Suprapubic skin (tissue), 4 donors: ENCODE data around the gene PPAN. TPM values are rescaled to one million over a fixed set of nuclear protein-coding genes. Genes with fewer than 3 reads are reported as not detected.

Experiments used
- DNase-seq, 2 donors: peaks; one replicate each; pipeline ENCODE4 v3.0.0-alpha.2; 2019; ENCODE audit warnings: low spot score in 2 of 2
- H3K27ac ChIP-seq: fragments of 200-600 bp; sonication (generic); one replicate; pipeline ENCODE4 v1.5.1; 2019
- H3K27me3 ChIP-seq: fragments of 200-600 bp; sonication (generic); one replicate; pipeline ENCODE4 v1.5.1; 2019
- H3K36me3 ChIP-seq: fragments of 200-600 bp; sonication (generic); one replicate; pipeline ENCODE4 v1.5.1; 2019
- H3K4me1 ChIP-seq: fragments of 200-600 bp; sonication (generic); one replicate; pipeline ENCODE4 v1.5.1; 2019
- H3K4me3 ChIP-seq: fragments of 200-600 bp; sonication (generic); one replicate; pipeline ENCODE4 v1.5.1; 2019; ENCODE audit warnings: mild to moderate bottlenecking
- H3K9me3 ChIP-seq: fragments of 200-600 bp; sonication (generic); one replicate; pipeline ENCODE4 v1.5.1; 2019
- EP300 ChIP-seq: sonication (generic); formaldehyde crosslinking; IDR thresholded peaks from one replicate; pipeline ENCODE4 v1.6.1; 2017; ENCODE audit warnings: antibody characterized with exemption
- POLR2A ChIP-seq, 2 donors: fragments of 450-650 bp; IDR thresholded peaks; one replicate each; pipeline ENCODE4 v1.6.1; 2017; ENCODE audit warnings: antibody characterized with exemption in 2 of 2, mild to moderate bottlenecking in 2 of 2, moderate library complexity in 2 of 2
- POLR2AphosphoS5 ChIP-seq, 3 donors: sonication (generic); formaldehyde crosslinking; IDR thresholded peaks; one replicate each; pipeline ENCODE4 v1.6.1; 2017; ENCODE audit warnings: antibody characterized with exemption in 3 of 3
- WGBS: methylation state at CpG from one replicate; pipeline ENCODE4 v1.1.5; 2018; 5-methylcytosine and 5-hydroxymethylcytosine counted together
- total RNA-seq, 4 donors: library from RNA; depleted of rRNA; stranded (reverse); fragments of >200 nt; gene quantifications; one replicate each; pipeline ENCODE4 v1.1.0, GENCODE V29; 2016
- TF ChIP-seq, protein P1 (sequence below), 2 donors: fragments of 200-600 bp in 1 of 2; fragments of 450-650 bp in 1 of 2; sonication (generic) in 1 of 2; IDR thresholded peaks; one replicate each; pipeline ENCODE4 v1.5.1; 2016 to 2019; ENCODE audit warnings: antibody characterized with exemption in 2 of 2, mild to moderate bottlenecking in 1 of 2, moderate library complexity in 1 of 2

PPAN gene
- total RNA-seq, 4 donors from 2014 or later, result 41.9 to 55.1 (median 46.8) TPM

DNA sequence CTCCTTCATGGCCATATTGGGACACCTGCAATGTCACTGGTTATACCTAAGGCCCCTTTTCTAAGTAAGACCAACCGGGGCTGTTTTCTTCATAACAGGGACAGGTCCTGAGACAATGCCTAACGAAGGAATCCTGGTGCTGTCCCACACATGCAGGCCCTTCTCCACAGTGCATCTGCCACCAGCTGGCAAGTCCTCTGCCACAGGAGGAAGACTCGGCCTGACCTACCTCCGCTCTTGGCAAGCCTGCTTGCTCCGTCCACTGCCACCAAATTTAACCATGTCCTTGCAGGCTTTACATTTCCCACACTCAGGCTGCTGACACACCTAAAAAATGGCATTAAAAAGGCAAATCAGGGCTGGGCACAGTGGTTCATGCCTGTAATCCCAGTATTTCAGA is 45.4 kb downstream of the PPAN start:
- DNase-seq, result no peak
- H3K27me3 ChIP-seq, result no peaks in the 10 kb centered on the region
- H3K36me3 ChIP-seq, result peaks cover 93% of the 10 kb centered on the region
- no peak for TF ChIP-seq POLR2A (IDR thresholded peaks at IDR 0.05)
- no peak overlapping the region for H3K27ac ChIP-seq
- no peaks in the 10 kb centered on the region for H3K9me3 ChIP-seq
- WGBS, result 74% methylated on average over 5 of the region's 5 CpGs
- H3K4me1 ChIP-seq, result no peaks in the 10 kb centered on the region
- no peak overlapping the region for H3K4me3 ChIP-seq

GRCh38 chr19:10152100-10152499 is 45.9 kb downstream of the PPAN start:
- 96% methylated on average over 3 of the region's 3 CpGs for WGBS
- H3K27ac ChIP-seq, result no peak overlapping the region
- H3K27me3 ChIP-seq, result no peaks in the 10 kb centered on the region
- no peak for DNase-seq
- H3K36me3 ChIP-seq, result peaks cover 91% of the 10 kb centered on the region
- no peak overlapping the region for H3K4me3 ChIP-seq
- no peaks in the 10 kb centered on the region for H3K4me1 ChIP-seq
- TF ChIP-seq, protein P1, sequence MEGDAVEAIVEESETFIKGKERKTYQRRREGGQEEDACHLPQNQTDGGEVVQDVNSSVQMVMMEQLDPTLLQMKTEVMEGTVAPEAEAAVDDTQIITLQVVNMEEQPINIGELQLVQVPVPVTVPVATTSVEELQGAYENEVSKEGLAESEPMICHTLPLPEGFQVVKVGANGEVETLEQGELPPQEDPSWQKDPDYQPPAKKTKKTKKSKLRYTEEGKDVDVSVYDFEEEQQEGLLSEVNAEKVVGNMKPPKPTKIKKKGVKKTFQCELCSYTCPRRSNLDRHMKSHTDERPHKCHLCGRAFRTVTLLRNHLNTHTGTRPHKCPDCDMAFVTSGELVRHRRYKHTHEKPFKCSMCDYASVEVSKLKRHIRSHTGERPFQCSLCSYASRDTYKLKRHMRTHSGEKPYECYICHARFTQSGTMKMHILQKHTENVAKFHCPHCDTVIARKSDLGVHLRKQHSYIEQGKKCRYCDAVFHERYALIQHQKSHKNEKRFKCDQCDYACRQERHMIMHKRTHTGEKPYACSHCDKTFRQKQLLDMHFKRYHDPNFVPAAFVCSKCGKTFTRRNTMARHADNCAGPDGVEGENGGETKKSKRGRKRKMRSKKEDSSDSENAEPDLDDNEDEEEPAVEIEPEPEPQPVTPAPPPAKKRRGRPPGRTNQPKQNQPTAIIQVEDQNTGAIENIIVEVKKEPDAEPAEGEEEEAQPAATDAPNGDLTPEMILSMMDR (IDR thresholded peaks at IDR 0.05), result no peak
- TF ChIP-seq EP300 (no peak), POLR2A (IDR thresholded peaks at IDR 0.05) (no peak), POLR2AphosphoS5 (IDR thresholded peaks at IDR 0.05) (no peak)
- H3K9me3 ChIP-seq, result no peaks in the 10 kb centered on the region

GRCh38 chr19:10155839-10156238 is 49.7 kb downstream of the PPAN start:
- TF ChIP-seq EP300 (no peak), POLR2AphosphoS5 (IDR thresholded peaks at IDR 0.05) (no peak), POLR2A (IDR thresholded peaks at IDR 0.05) (no peak)
- TF ChIP-seq, protein P1 (IDR thresholded peaks at IDR 0.05), result no peak
- DNase-seq, result no peak

DNA sequence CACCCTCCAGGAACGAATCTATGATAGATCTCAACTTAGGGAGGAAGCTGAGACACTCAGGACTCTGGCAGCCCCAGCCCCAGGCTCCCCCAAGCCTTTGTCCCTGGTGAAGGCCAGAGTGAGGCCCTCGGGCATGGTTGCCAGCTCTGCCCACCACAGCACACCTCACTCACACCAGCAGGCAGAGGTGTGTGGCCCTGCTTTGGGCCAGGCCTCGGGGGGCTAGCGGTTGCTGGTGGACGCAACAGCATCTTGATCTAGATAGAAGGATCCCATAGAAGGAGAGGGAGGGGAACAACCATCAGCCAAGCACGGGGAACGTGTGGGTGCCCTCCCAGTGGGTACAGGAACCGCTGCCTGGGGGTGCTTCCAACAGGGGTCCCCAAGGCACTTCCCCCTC is 51.9 kb downstream of the PPAN start:
- H3K9me3 ChIP-seq, result no peaks in the 10 kb centered on the region
- no peak for DNase-seq
- no peaks in the 10 kb centered on the region for H3K4me1 ChIP-seq
- H3K4me3 ChIP-seq, result no peak overlapping the region
- peaks cover 96% of the 10 kb centered on the region for H3K36me3 ChIP-seq
- no peaks in the 10 kb centered on the region for H3K27me3 ChIP-seq
- H3K27ac ChIP-seq, result no peak overlapping the region
- TF ChIP-seq, protein P1 (IDR thresholded peaks at IDR 0.05), result no peak
- no peak for TF ChIP-seq POLR2AphosphoS5 (IDR thresholded peaks at IDR 0.05)
- no peak for TF ChIP-seq POLR2A (IDR thresholded peaks at IDR 0.05)
- no peak for TF ChIP-seq EP300
- WGBS, result 93% methylated on average over 7 of the region's 8 CpGs

More at GRCh38 chr19:10155839-10156238, 49.7 kb downstream of the PPAN start:
- H3K4me1 ChIP-seq, result no peaks in the 10 kb centered on the region
- no peaks in the 10 kb centered on the region for H3K9me3 ChIP-seq
- peaks cover 95% of the 10 kb centered on the region for H3K36me3 ChIP-seq
- H3K4me3 ChIP-seq, result no peak overlapping the region
- H3K27ac ChIP-seq, result no peak overlapping the region
- no peaks in the 10 kb centered on the region for H3K27me3 ChIP-seq
- 93% methylated on average over 4 of the region's 4 CpGs for WGBS

DNA sequence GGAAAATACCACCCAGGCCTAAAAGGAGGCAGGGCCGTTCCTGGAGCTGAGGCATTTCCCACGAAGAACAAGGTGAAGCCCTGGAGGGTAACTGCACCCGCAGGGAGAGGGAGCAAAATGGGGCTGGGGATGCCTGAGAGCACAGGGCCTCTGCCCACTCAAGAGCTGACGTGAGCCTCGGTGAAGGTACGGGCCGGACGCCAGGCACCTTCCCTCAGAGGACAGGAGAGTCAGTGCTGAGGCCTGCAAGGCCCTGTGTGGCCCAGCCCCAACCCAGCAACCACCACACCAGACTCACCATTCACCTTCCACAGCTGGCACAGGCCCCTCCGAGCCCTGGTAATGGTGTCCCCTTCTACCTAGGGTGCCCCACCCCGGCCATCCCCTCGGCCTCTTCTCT is 52.3 kb downstream of the PPAN start:
- Histone ChIP-seq H3K9me3 (no peaks in the 10 kb centered on the region), H3K36me3 (peaks cover 96% of the 10 kb centered on the region), H3K4me3 (no peak overlapping the region), H3K27ac (no peak overlapping the region), H3K27me3 (no peaks in the 10 kb centered on the region), H3K4me1 (no peaks in the 10 kb centered on the region)
- TF ChIP-seq POLR2A (IDR thresholded peaks at IDR 0.05), result no peak
- TF ChIP-seq, protein P1 (IDR thresholded peaks at IDR 0.05), result no peak
- WGBS, result 94% methylated on average over 11 of the region's 11 CpGs
- DNase-seq, result no peak

DNA sequence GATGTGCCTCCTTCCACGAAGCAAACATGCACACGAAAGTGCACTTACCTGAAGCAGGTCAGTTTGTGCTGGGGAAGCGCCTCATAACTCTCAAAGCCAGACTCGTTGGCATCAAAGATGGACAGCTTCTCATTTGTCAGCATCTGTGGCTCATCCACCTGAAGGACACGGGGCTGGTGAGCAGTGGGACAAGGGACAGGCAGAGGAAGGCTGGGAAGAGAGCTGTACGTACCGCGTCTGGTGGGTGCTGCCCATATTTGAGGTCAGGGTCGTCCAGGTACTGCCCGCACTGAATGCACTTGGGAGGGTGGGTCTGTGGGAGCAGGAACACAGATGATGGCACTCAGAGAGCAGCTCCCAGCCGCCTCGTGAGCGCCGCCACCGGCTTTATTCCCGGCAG is 53.4 kb downstream of the PPAN start:
- H3K4me1 ChIP-seq, result no peaks in the 10 kb centered on the region
- no peak for DNase-seq
- no peak for TF ChIP-seq POLR2A (IDR thresholded peaks at IDR 0.05)
- TF ChIP-seq POLR2AphosphoS5 (IDR thresholded peaks at IDR 0.05), result no peak
- TF ChIP-seq, protein P1 (IDR thresholded peaks at IDR 0.05), result no peak
- WGBS, result 87% methylated on average over 15 of the region's 16 CpGs
- H3K27me3 ChIP-seq, result no peaks in the 10 kb centered on the region
- H3K36me3 ChIP-seq, result peaks cover 95% of the 10 kb centered on the region
- no peaks in the 10 kb centered on the region for H3K9me3 ChIP-seq
- H3K27ac ChIP-seq, result no peak overlapping the region
- no peak overlapping the region for H3K4me3 ChIP-seq
